Activated CD8-positive, alpha-beta T cell treated with anti-CD3 and anti-CD28 coated beads for 36 hours (primary cell): Measurements from ENCODE around the gene CMTM3. TPM values are rescaled to one million over a fixed set of nuclear protein-coding genes. Genes with fewer than 3 reads are reported as not detected.
A peak's percentile ranks its signal among the peaks of the same experiment; 100 is the strongest.
"Not testable (repeated sequence)": the region's sequence is repeated elsewhere in the genome, so short reads cannot be mapped to it uniquely, and the experiment has no call there.

Experiments
- ATAC-seq: fragments of 200-7000 bp; cut with Tn5 transposase; one replicate; pipeline ENCODE4 v1.10.0; 2021; ENCODE audit warnings: mild to moderate bottlenecking, moderate library complexity
- CTCF ChIA-PET: fragments of 350-600 bp; sonication (Branson Sonifier 250); formaldehyde crosslinking; loops from one replicate; lab custom pipeline; 2021; ENCODE audit warnings: antibody characterized with exemption; lab: Charles Lee
- POLR2A ChIA-PET: fragments of 350-600 bp; sonication (Branson Sonifier 250); formaldehyde crosslinking; loops from one replicate; lab custom pipeline; 2021; ENCODE audit warnings: antibody characterized with exemption; lab: Charles Lee
- DNase-seq: peaks from one replicate; pipeline ENCODE4 v3.0.0-alpha.2; 2020
- H3K27ac Mint-ChIP-seq: one replicate; pipeline ENCODE4 v1.8.0; 2021; ENCODE audit warnings: mild to moderate bottlenecking, mixed read lengths
- H3K27me3 Mint-ChIP-seq: one replicate; pipeline ENCODE4 v1.8.0; 2021; ENCODE audit warnings: mixed read lengths
- H3K36me3 Mint-ChIP-seq: one replicate; pipeline ENCODE4 v1.8.0; 2021; ENCODE audit warnings: low read depth, mixed read lengths
- H3K4me1 Mint-ChIP-seq: one replicate; pipeline ENCODE4 v1.8.0; 2021; ENCODE audit warnings: low read depth, mixed read lengths
- H3K4me3 Mint-ChIP-seq: one replicate; pipeline ENCODE4 v1.8.0; 2021; ENCODE audit warnings: mild to moderate bottlenecking, moderate library complexity, mixed read lengths
- H3K9me3 Mint-ChIP-seq: one replicate; pipeline ENCODE4 v1.8.0; 2021; ENCODE audit warnings: mixed read lengths
- CTCF ChIP-seq: fragments of 200-600 bp; IDR thresholded peaks from one replicate; pipeline ENCODE4 v1.8.0; 2022; ENCODE audit warnings: antibody characterized with exemption, mild to moderate bottlenecking
- intact Hi-C: fragments of 100-400 bp; cut with micrococcal nuclease; formaldehyde crosslinking; loops from one replicate; pipeline ENCODE4 v1.10.0; 2022
- total RNA-seq, 2 experiments: library from RNA; stranded (reverse); gene quantifications; one replicate each; pipeline ENCODE4 v1.2.3, GENCODE V29; 2021

Gene CMTM3
- total RNA-seq, 2 experiments from 2014 or later = 48.0 to 49.4 TPM

GRCh38 chr16:66562986-66563385 is 41.5 kb upstream of the CMTM3 start:
- no peak for TF ChIP-seq CTCF
- ATAC-seq = no peak
- H3K36me3 Mint-ChIP-seq = peaks cover 61% of the 10 kb centered on the region
- no peak overlapping the region for H3K4me3 Mint-ChIP-seq
- no peaks in the 10 kb centered on the region for H3K27me3 Mint-ChIP-seq
- ChIA-PET CTCF (interaction anchor here (0.9 to 4.4 kb wide), 22 partner anchors 10 to 305 kb away, joined by 3 to 30 read pairs (median 7); partner anchors contain the start of genes CKLF, CMTM2, CMTM3 and NAE1), POLR2A (interaction anchor here (1.0 to 2.9 kb wide), 5 partner anchors 10 to 47 kb away, joined by 3 to 16 read pairs (median 4); partner anchors contain the start of genes CKLF and CMTM2)
- H3K4me1 Mint-ChIP-seq = peaks cover 59% of the 10 kb centered on the region
- peak overlapping the region; percentile 64 for H3K27ac Mint-ChIP-seq
- no peaks in the 10 kb centered on the region for H3K9me3 Mint-ChIP-seq
- intact Hi-C loops = loop anchor here (5.0 kb wide), 1 partner anchor 44 kb away; no protein-coding TSS in a partner anchor
- no peak for DNase-seq

GRCh38 chr16:66563574-66564334 is 40.8 kb upstream of the CMTM3 start:
- Mint-ChIP-seq H3K4me3 (no peak overlapping the region), H3K36me3 (peaks cover 56% of the 10 kb centered on the region), H3K9me3 (no peaks in the 10 kb centered on the region), H3K27ac (peak overlapping the region; percentile 39), H3K27me3 (no peaks in the 10 kb centered on the region), H3K4me1 (peaks cover 58% of the 10 kb centered on the region)
- ATAC-seq = peak; percentile 83
- DNase-seq = peak; percentile 23
- TF ChIP-seq CTCF = no peak
- intact Hi-C loops = loop anchor here (5.0 kb wide), 1 partner anchor 44 kb away; no protein-coding TSS in a partner anchor
- CTCF ChIA-PET = interaction anchor here (0.8 to 4.4 kb wide), 22 partner anchors 9 to 304 kb away, joined by 3 to 30 read pairs (median 6); partner anchors contain the start of genes CKLF, CMTM2, CMTM3 and NAE1
- POLR2A ChIA-PET = interaction anchor here (0.8 to 2.9 kb wide), 9 partner anchors 11 to 88 kb away, joined by 3 to 16 read pairs (median 4); partner anchors contain the start of genes CKLF and CMTM2

DNA sequence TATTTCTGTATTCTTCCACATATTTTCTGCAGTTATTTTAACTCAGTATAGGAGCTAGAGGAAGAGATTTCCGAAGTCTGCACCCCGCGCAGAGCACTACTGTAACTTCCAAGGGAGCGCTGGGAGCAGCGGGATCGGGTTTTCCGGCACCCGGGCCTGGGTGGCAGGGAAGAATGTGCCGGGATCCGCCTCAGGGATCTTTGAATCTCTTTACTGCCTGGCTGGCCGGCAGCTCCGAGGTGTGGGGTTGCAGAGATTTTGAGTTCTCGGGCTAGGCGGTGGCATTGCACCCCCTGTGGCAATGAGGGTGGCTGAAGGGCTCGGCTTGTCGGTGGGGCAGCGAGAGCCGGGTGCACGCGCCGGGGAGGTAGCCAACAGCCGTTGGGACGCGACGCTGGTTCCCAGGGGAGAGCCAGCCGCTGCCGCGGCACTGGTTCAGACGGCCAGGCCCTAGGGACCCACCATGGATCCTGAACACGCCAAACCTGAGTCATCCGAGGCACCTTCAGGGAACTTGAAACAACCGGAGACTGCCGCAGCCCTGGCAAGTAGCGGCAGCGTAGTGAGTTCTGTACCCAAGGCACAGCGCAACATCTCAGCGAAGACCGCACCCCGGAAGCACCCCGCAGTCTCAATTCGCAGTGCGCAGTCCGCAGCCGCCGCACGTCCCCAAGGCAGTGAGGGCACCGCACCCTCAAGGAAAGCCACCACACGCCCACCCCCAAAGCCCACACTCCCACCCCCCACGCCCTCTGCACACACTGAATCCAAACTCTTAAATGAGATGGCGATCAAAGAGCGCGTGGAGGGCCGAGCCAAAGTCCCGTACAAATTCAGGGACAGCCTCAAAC is 38.2 kb upstream of the CMTM3 start, which contains the start of gene CMTM1:
CMTM1 (plus strand) TSS at position 389 of the 851 bp plus-strand sequence; CDS start at position 464, 75 bp downstream.
- ATAC-seq (no peak), DNase-seq (no peak)
- peaks cover 39% of the 10 kb centered on the region for H3K4me1 Mint-ChIP-seq
- no peaks in the 10 kb centered on the region for H3K27me3 Mint-ChIP-seq
- H3K36me3 Mint-ChIP-seq = peaks cover 45% of the 10 kb centered on the region
- TF ChIP-seq CTCF = no peak
- CTCF ChIA-PET = interaction anchor here (0.8 to 2.0 kb wide), 5 partner anchors 16 to 44 kb away, joined by 3 to 10 read pairs (median 4); partner anchors contain the start of gene TK2
- POLR2A ChIA-PET = interaction anchor here (0.8 kb wide), 1 partner anchor 18 kb away, joined by 3 read pairs; no protein-coding TSS in a partner anchor
- intact Hi-C loops = no loop called here
- H3K9me3 Mint-ChIP-seq = no peaks in the 10 kb centered on the region
- no peak within 1 kb of the TSS for H3K27ac Mint-ChIP-seq
- H3K4me3 Mint-ChIP-seq = no peak within 1 kb of the TSS

- H3K4me3 Mint-ChIP-seq, H3K9me3 Mint-ChIP-seq, H3K27me3 Mint-ChIP-seq, DNase-seq, CTCF ChIA-PET, intact Hi-C loops, ATAC-seq, POLR2A ChIA-PET: not testable (repeated sequence)
- peaks cover 32% of the 10 kb centered on the region for H3K4me1 Mint-ChIP-seq
- peaks cover 43% of the 10 kb centered on the region for H3K36me3 Mint-ChIP-seq
- H3K27ac Mint-ChIP-seq = peak overlapping the region; percentile 31
These were observed 37.2 kb upstream of the CMTM3 start for GRCh38 chr16:66567270-66567669.

GRCh38 chr16:66568355-66568754 is 36.1 kb upstream of the CMTM3 start:
- H3K36me3 Mint-ChIP-seq = peaks cover 37% of the 10 kb centered on the region
- H3K27me3 Mint-ChIP-seq = no peaks in the 10 kb centered on the region
- ATAC-seq (no peak), DNase-seq (no peak)
- TF ChIP-seq CTCF = no peak
- H3K9me3 Mint-ChIP-seq = no peaks in the 10 kb centered on the region
- H3K27ac Mint-ChIP-seq = no peak overlapping the region
- peaks cover 25% of the 10 kb centered on the region for H3K4me1 Mint-ChIP-seq
- no peak overlapping the region for H3K4me3 Mint-ChIP-seq
- intact Hi-C loops = no loop called here
- POLR2A ChIA-PET = no interaction called here
- CTCF ChIA-PET = no interaction called here
